ENCODE measurements around the gene FLNB. TPM values are rescaled to one million over a fixed set of nuclear protein-coding genes. Genes with fewer than 3 reads are reported as not detected.
A peak's percentile ranks its signal among the peaks of the same experiment; 100 is the strongest.

The FLNB gene
- total and polyA plus RNA-seq, 2 of the 13 experiments (the other 11 are each of a cell fraction or from before 2014, with no cell fraction given): 106 to 130 TPM

- peak; percentile 59; the same call in 1 of the 2 replicates for TF ChIP-seq SOX5 (CRISPR knock-in tag; IDR thresholded peaks at IDR 0.05; ENCODE audit: borderline replicate concordance)
- no peak for TF ChIP-seq AKAP8 (CRISPR knock-in tag; IDR thresholded peaks at IDR 0.05)
- TF ChIP-seq PAF1 (CRISPR knock-in tag; IDR thresholded peaks at IDR 0.05): no peak
- peak; percentile 41; the same call in 1 of the 2 replicates for TF ChIP-seq TBX2 (CRISPR knock-in tag; IDR thresholded peaks at IDR 0.05; ENCODE audit: borderline replicate concordance)
- no peak for TF ChIP-seq ZNF784 (CRISPR knock-in tag; IDR thresholded peaks at IDR 0.05; ENCODE audit: borderline replicate concordance)
- peak; percentile 79 for TF ChIP-seq ARID5B (CRISPR knock-in tag; IDR thresholded peaks at IDR 0.05)
- no peak; the same call in 1 of the 2 replicates for TF ChIP-seq NCOR1 (IDR thresholded peaks at IDR 0.05; ENCODE audit: borderline replicate concordance, low read length)
- TF ChIP-seq DR1 (CRISPR knock-in tag; IDR thresholded peaks at IDR 0.05): no peak
- no peak for TF ChIP-seq ZNF44 (CRISPR knock-in tag; IDR thresholded peaks at IDR 0.05)
- TF ChIP-seq ZNF451 (CRISPR knock-in tag; IDR thresholded peaks at IDR 0.05): no peak
- TF ChIP-seq ZNF781 (CRISPR knock-in tag; IDR thresholded peaks at IDR 0.05; ENCODE audit: borderline replicate concordance, not compliant biosample characterization): peak; percentile 54
- TF ChIP-seq ZXDC (CRISPR knock-in tag; IDR thresholded peaks at IDR 0.05): 0 out of 2 replicates have a peak, but pooled peaks have one; percentile 49
- TF ChIP-seq GATA4 (IDR thresholded peaks at IDR 0.05; ENCODE audit: borderline replicate concordance, low read depth): no peak
- no peak for TF ChIP-seq ZNF264 (CRISPR knock-in tag; IDR thresholded peaks at IDR 0.05)
- TF ChIP-seq, protein P1, sequence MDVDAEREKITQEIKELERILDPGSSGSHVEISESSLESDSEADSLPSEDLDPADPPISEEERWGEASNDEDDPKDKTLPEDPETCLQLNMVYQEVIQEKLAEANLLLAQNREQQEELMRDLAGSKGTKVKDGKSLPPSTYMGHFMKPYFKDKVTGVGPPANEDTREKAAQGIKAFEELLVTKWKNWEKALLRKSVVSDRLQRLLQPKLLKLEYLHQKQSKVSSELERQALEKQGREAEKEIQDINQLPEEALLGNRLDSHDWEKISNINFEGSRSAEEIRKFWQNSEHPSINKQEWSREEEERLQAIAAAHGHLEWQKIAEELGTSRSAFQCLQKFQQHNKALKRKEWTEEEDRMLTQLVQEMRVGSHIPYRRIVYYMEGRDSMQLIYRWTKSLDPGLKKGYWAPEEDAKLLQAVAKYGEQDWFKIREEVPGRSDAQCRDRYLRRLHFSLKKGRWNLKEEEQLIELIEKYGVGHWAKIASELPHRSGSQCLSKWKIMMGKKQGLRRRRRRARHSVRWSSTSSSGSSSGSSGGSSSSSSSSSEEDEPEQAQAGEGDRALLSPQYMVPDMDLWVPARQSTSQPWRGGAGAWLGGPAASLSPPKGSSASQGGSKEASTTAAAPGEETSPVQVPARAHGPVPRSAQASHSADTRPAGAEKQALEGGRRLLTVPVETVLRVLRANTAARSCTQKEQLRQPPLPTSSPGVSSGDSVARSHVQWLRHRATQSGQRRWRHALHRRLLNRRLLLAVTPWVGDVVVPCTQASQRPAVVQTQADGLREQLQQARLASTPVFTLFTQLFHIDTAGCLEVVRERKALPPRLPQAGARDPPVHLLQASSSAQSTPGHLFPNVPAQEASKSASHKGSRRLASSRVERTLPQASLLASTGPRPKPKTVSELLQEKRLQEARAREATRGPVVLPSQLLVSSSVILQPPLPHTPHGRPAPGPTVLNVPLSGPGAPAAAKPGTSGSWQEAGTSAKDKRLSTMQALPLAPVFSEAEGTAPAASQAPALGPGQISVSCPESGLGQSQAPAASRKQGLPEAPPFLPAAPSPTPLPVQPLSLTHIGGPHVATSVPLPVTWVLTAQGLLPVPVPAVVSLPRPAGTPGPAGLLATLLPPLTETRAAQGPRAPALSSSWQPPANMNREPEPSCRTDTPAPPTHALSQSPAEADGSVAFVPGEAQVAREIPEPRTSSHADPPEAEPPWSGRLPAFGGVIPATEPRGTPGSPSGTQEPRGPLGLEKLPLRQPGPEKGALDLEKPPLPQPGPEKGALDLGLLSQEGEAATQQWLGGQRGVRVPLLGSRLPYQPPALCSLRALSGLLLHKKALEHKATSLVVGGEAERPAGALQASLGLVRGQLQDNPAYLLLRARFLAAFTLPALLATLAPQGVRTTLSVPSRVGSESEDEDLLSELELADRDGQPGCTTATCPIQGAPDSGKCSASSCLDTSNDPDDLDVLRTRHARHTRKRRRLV (CRISPR knock-in tag; IDR thresholded peaks at IDR 0.05): 0 out of 2 replicates have a peak, but pooled peaks have one; percentile 14
- no peak for TF ChIP-seq NFIC (IDR thresholded peaks at IDR 0.05; ENCODE audit: low read length)
Observed at GRCh38 chr3:58071480-58071971, 63.3 kb downstream of the FLNB start (continued).
